Measurements from ENCODE around the gene CSTPP1.

DNA sequence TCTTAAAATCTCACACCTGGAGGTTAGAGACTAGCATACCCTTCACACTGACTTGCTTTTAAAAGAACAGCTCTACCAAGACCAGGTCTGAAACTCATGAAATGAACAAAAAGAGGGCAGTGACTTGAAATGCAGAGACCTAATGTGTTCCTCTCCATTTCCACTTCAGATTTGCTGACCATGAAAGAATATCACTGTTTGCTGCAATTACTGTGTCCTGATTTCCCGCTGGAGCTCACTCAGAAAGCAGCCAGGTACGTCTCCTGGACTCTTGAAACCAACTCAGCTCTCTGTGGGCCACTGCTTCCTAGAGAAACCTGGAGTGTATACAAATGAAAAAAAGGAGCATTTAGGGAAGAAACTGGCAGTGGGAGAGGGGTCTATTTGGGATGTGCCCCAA is 200.9 kb downstream of the CSTPP1 start:
- TF ChIP-seq, protein P1, sequence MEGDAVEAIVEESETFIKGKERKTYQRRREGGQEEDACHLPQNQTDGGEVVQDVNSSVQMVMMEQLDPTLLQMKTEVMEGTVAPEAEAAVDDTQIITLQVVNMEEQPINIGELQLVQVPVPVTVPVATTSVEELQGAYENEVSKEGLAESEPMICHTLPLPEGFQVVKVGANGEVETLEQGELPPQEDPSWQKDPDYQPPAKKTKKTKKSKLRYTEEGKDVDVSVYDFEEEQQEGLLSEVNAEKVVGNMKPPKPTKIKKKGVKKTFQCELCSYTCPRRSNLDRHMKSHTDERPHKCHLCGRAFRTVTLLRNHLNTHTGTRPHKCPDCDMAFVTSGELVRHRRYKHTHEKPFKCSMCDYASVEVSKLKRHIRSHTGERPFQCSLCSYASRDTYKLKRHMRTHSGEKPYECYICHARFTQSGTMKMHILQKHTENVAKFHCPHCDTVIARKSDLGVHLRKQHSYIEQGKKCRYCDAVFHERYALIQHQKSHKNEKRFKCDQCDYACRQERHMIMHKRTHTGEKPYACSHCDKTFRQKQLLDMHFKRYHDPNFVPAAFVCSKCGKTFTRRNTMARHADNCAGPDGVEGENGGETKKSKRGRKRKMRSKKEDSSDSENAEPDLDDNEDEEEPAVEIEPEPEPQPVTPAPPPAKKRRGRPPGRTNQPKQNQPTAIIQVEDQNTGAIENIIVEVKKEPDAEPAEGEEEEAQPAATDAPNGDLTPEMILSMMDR (IDR thresholded peaks at IDR 0.05), result no peak
- TF ChIP-seq POLR2A (IDR thresholded peaks at IDR 0.05), result no peak
